Measurements from ENCODE around the gene MYOZ3. TPM values are rescaled to one million over a fixed set of nuclear protein-coding genes. Genes with fewer than 3 reads are reported as not detected.

The MYOZ3 gene
- total RNA-seq, 2 donors from 2014 or later: 0.06 to 0.21 TPM

DNA sequence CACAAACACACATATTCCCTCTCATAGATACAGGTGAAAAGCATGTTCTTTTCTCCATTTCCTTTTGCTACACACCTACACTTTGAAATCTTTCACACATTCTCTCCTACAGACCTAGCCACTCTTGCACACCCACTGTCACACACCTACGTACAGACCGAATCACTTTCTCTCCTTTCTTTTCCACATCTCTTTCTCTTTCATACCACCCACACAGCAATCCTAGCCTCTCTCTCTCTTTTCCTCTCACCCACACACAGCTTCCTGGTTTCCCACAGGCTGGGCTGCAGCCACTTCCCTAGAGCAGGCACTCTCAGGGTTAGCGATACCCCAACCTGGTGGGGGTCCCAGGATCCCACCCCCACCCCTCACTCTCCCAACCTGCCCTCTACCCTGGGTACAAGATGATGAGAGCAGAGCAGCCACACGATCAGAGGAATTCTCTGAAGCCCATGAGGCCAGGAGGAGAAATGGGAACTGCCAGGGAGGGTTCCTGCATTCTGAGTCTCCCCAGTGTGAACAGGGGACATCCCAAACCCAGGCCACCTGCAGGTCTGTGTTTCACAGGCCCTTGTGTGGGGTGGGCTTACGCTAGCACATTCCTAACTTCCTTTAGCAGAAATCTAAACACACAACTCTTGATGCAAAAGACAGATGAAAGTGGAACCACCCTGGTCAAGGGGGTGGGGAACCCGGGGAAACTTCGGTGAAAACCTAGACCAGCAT lies 37.7 kb upstream of the MYOZ3 start:
- Mint-ChIP-seq H3K27ac (no peak overlapping the region), H3K4me3 (peak overlapping the region; percentile 74), H3K4me1 (peaks cover 16% of the 10 kb centered on the region), H3K9me3 (no peaks in the 10 kb centered on the region), H3K27me3 (peaks cover 12% of the 10 kb centered on the region), H3K36me3 (ENCODE audit: low read depth) (no peaks in the 10 kb centered on the region)
- peak; percentile 22 for ATAC-seq (replicated peaks)

DNA sequence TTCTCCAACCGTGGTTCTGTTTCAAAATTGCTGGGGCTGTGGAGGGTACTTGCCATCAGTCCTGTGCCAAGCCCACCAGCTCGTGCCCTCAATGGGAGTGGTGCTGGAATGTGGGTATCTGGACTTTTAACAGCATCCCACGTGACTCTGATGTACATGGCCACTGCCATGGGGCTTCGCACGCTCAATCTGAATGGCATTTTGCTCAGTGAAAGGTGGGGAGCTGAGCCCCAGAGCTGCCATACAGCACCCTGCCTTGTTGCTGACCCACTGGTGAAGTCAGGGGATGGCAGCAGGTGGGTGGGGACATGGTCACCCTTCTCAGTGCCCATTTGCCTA lies 37.2 kb upstream of the MYOZ3 start:
- H3K36me3 Mint-ChIP-seq (ENCODE audit: low read depth): no peaks in the 10 kb centered on the region
- H3K9me3 Mint-ChIP-seq: no peaks in the 10 kb centered on the region
- H3K4me3 Mint-ChIP-seq: peak overlapping the region; percentile 74
- peak; percentile 4 for ATAC-seq (replicated peaks)
- H3K27ac Mint-ChIP-seq: peak overlapping the region; percentile 35
- H3K4me1 Mint-ChIP-seq: peaks cover 16% of the 10 kb centered on the region
- peaks cover 12% of the 10 kb centered on the region for H3K27me3 Mint-ChIP-seq

DNA sequence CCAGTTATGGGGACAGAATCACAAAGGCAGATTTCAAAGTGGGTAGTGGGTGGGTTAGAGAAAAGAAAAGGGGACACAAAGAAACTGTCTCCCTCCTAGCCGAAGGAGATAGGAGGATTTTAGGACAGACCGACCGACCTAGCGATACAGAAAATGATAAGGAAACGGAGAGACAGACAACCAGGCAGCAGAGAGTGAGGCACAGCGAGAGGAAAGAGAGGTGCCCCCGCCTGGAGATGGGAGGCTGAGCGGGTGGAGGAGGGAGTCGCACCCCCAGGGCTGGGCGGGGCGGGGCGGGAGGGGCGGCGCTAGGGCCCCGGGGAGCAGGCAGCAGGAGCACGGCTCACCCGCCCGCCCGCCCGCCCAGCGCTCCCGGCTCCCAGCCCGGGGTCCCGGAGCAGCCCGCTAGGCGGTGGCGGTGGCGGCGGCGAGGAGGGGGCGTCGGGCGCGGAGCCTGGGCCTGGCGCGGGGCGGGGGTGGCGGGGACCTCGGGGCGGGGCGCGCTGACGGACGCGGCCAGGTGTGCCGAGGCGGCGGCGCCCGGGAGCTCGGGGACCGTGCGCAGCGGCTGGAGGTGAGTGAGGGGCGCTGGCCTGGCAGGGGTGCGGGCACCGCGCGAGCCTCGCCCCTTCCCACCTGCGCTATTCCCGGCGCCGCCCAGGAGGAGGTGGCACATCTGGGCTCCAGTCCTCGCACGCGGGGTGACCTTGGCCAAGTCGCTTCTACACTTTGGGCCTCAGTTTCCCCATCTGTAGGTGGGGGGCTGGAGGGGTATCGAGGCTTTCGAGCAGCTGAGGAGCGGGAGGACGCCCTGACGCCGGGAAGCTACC lies 36.5 kb upstream of the MYOZ3 start:
- Mint-ChIP-seq H3K27me3 (peaks cover 12% of the 10 kb centered on the region), H3K27ac (peak overlapping the region; percentile 35), H3K4me1 (peaks cover 16% of the 10 kb centered on the region), H3K4me3 (peak overlapping the region; percentile 74), H3K9me3 (no peaks in the 10 kb centered on the region), H3K36me3 (ENCODE audit: low read depth) (no peaks in the 10 kb centered on the region)
- ATAC-seq (replicated peaks): peak; percentile 48

DNA sequence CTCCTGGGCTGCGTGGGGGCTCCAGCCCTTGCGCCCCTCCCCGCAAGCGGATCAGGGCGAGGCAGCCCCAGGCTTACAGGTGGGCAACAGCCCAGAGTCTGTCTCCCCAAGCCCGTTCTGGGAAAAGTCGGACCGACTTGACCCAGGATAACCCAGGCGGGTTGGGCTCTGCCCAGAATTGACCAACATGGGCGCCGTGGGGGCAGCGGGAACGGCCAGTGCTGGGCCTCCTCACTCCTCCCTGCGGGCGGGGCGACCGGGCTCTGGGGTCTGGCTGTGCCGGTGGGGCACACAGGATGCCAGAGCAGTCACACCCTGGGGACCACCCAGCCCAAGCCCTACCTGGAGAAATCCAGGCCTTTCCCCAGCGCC lies 35.9 kb upstream of the MYOZ3 start:
- no peak for ATAC-seq (replicated peaks)
- Mint-ChIP-seq H3K36me3 (ENCODE audit: low read depth) (no peaks in the 10 kb centered on the region), H3K27ac (no peak overlapping the region), H3K27me3 (peaks cover 12% of the 10 kb centered on the region), H3K9me3 (no peaks in the 10 kb centered on the region), H3K4me1 (peaks cover 16% of the 10 kb centered on the region), H3K4me3 (no peak overlapping the region)

DNA sequence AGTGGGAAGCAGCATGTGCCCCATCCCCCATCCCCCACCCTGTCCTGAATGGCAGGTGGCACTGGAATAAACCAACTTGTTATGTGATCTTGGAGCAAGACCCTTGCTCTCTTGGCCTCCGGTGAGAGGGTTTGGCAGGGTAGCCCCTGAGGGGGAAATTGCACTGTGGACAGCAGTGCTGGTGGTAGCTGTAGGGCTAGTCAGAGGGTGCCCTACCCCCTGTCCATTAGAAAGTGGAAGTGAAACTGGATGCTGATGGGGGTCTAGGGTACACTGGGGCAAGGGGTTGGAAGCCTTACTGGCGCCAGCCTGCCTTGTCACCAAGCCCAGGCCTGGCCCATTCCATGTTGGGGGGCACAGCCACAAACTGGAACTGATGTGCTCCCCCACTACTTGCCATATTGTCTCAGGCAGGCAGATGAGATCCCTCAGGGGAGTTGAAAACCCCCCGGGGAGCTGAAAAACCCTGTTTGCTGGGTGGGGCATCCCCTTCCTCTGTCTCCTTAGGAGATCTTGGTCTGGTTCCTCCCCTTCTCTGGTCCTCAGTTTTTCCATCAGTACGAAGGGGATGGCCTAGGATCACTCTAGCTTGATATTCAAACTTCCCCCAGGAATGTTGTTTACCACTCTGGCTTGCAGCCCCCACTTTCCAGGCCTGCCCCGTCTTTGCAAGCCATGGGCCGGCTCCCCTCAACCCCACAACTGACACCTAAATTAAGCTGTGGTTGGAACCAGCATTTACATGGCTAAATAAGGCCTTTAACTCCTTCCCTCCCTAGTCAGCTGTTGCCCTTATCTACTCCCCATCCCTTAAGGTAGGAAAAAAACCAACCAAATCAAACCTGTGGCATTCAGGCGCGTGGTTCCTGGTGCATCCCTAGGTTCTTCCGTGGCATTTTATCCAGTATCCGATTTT lies 35.0 kb upstream of the MYOZ3 start:
- H3K4me3 Mint-ChIP-seq: no peak overlapping the region
- no peak for ATAC-seq (replicated peaks)
- no peaks in the 10 kb centered on the region for H3K36me3 Mint-ChIP-seq (ENCODE audit: low read depth)
- H3K4me1 Mint-ChIP-seq: peaks cover 16% of the 10 kb centered on the region
- no peak overlapping the region for H3K27ac Mint-ChIP-seq
- H3K9me3 Mint-ChIP-seq: no peaks in the 10 kb centered on the region
- H3K27me3 Mint-ChIP-seq: peaks cover 12% of the 10 kb centered on the region

DNA sequence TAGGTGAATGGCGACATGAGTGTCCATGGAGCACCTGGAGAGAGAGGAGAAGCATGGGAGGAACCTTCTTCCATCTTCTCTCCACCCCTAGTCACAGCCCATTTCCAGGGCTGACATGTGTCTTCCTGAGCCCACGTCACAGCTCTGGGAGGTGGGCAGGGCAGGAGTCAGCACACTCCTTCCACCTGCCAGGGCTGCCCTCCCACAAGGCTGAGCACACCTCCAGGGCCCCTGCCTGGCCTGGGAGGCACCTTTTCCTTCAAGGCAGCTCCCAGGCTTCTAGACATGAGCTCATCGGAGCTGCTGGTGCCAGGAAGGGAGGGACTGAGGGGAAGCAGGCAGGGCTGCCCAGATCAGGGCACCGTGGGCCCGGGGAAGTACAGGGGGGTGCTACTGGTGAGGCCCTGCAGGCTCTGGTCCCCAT lies 34.2 kb upstream of the MYOZ3 start:
- Mint-ChIP-seq H3K27me3 (peaks cover 12% of the 10 kb centered on the region), H3K36me3 (ENCODE audit: low read depth) (no peaks in the 10 kb centered on the region), H3K4me1 (peaks cover 16% of the 10 kb centered on the region), H3K27ac (no peak overlapping the region), H3K9me3 (no peaks in the 10 kb centered on the region), H3K4me3 (no peak overlapping the region)
- ATAC-seq (replicated peaks): no peak

DNA sequence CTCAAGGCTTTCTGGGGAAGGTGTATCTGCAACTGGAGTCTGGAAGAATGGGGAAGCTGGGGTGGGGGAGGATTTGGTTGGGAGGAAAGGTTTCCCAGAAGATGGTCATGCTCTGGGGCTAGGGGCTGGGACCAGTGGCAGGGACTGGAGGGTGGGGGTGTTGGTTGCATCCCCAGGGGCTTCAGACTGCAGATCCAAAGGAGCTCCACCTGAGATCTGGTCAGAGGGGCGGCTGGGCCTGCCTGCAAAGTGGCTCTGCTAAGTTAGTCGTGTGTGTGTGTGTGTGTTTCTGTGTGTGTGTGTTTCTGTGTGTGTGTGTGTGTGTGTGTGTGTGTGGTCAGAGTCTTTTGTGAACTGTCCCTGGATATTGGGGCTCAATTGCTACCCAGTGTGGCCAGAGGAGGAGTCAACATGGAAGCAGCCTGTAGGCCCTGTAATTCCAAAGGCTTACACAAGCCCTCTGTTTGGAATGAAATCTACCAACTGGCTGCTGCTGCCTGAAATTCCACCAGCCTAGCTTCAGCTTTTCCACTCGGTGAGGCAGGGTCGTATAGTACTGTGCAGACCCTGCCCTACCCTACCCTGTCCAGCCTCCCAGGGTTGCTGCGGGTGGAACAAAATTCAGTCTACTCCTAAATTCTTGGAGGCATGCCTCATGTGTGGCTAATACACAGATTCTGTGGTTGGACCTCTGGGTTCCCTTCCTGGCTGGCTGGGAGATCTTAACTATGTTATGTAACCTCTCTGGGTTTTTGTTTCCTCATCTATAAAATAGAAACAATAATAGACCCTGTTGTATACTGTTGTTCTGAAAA lies 33.1 kb upstream of the MYOZ3 start:
- Mint-ChIP-seq H3K9me3 (no peaks in the 10 kb centered on the region), H3K36me3 (ENCODE audit: low read depth) (no peaks in the 10 kb centered on the region), H3K4me3 (no peak overlapping the region), H3K4me1 (peaks cover 13% of the 10 kb centered on the region), H3K27ac (no peak overlapping the region), H3K27me3 (peaks cover 12% of the 10 kb centered on the region)
- no peak for ATAC-seq (replicated peaks)

DNA sequence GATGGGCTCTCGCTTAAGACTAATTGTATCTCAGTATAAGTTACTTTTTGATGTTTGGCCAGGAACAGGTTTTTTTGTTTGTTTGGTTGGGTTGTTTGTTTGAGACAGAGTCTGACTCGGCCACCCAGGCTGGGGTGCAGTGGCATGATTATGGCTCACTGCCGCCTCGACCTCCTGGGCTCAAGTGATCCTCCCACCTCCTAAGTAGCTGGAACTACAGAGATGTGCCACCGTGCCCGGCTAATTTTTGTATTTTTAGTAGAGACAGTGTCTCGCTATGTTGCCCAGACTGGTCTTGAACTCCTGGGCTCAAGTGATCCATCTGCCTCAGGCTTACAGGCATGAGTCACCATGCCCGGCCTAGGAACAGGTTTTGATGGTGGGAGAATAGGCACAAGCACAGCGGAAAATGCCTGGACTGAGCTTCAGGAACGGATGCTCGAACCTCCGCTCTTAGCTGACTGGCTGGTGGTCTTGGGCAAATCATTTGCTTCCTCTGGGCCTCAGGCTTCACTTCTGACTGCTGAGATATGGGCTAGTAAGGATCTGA lies 32.0 kb upstream of the MYOZ3 start:
- no peak overlapping the region for H3K27ac Mint-ChIP-seq
- no peak for ATAC-seq (replicated peaks)
- H3K4me1 Mint-ChIP-seq: peaks cover 5% of the 10 kb centered on the region
- peaks cover 10% of the 10 kb centered on the region for H3K27me3 Mint-ChIP-seq
- H3K9me3 Mint-ChIP-seq: no peaks in the 10 kb centered on the region
- no peaks in the 10 kb centered on the region for H3K36me3 Mint-ChIP-seq (ENCODE audit: low read depth)
- H3K4me3 Mint-ChIP-seq: no peak overlapping the region

DNA sequence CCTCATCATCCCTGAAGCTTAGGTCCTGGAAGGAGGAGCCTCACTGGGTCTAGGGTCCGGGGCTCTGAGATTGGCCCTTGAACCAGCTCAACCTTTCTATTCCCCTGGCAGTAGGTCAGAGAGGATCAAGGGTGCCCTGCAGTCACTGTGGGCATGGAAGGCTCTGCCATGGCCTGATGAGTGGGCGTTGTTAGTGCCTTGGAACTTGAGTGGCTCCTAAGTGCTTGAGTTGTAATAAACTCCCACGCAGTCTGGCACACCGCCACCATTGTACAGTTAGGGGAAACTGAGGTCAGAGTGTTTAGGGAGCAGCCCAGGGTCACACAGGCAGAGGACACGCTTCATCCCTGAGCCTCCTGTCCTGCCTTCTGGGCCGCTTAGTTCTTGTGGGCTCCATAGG lies 31.0 kb upstream of the MYOZ3 start:
- no peak overlapping the region for H3K4me3 Mint-ChIP-seq
- H3K27ac Mint-ChIP-seq: no peak overlapping the region
- no peaks in the 10 kb centered on the region for H3K4me1 Mint-ChIP-seq
- H3K27me3 Mint-ChIP-seq: peaks cover 5% of the 10 kb centered on the region
- ATAC-seq (replicated peaks): no peak
- H3K36me3 Mint-ChIP-seq (ENCODE audit: low read depth): no peaks in the 10 kb centered on the region
- no peaks in the 10 kb centered on the region for H3K9me3 Mint-ChIP-seq

DNA sequence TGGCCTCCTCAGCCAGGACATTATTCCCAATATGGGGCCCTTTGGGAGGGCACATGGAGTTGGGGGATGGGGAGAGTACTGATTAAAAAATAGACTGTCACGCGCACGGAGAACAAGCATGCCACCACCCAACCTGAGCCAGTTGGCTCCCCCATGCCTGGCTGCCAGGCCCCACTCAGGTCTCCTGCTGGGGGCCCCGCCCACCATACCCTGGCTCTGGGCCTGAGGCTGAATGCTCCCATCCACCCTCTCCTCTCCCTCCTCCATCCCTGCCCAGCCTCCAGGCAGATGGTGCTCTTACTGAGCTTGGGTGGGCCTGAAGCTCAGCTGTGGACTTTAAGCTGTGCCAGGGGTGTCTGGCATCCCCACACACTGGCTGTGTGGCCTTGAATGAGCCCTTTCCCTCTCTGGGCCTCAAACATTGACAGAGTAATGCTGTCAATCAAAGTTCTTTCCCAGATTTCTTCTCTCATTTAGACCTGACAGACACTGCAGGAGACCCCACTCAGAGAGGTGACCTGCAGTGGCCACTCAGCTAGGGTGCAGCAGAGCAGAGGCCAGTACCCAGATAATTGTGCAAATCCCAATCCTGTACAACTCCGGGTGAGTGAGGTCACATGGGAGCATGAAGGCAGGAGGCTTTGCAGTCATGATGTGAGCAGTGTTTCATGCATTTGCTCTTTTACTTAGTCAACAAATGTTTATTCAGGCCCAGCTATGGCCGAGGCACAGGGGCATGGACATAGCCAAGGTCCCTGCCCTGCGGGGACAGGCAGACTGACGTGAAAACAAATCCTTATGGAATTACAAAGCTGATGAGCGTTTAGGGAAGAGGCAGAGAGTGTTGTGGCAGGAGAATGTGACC lies 30.4 kb upstream of the MYOZ3 start:
- Mint-ChIP-seq H3K36me3 (ENCODE audit: low read depth) (no peaks in the 10 kb centered on the region), H3K4me3 (no peak overlapping the region), H3K27me3 (peaks cover 5% of the 10 kb centered on the region), H3K27ac (no peak overlapping the region), H3K4me1 (no peaks in the 10 kb centered on the region), H3K9me3 (no peaks in the 10 kb centered on the region)
- no peak for ATAC-seq (replicated peaks)

DNA sequence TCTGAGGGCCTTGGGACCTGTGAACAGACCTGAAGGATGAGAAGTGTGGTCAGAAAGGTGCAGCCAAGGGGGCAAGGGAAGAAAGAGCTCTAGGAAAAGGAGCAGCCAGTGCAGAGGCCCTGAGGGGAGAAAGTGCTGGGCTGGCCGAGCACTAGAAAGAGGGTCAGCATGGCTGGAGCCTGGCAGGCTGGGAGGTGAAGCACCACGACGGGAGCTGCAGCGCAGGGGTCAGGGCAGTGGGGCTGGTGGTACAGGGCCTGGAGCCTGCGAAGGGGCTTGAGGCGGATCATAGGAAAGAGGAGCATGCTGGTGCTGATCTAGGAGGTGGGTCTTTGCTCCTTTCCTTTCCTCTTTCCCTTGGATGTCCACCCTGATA lies 29.7 kb upstream of the MYOZ3 start:
- Mint-ChIP-seq H3K36me3 (ENCODE audit: low read depth) (no peaks in the 10 kb centered on the region), H3K4me1 (no peaks in the 10 kb centered on the region), H3K27ac (no peak overlapping the region), H3K9me3 (no peaks in the 10 kb centered on the region), H3K4me3 (no peak overlapping the region), H3K27me3 (peaks cover 4% of the 10 kb centered on the region)
- no peak for ATAC-seq (replicated peaks)

DNA sequence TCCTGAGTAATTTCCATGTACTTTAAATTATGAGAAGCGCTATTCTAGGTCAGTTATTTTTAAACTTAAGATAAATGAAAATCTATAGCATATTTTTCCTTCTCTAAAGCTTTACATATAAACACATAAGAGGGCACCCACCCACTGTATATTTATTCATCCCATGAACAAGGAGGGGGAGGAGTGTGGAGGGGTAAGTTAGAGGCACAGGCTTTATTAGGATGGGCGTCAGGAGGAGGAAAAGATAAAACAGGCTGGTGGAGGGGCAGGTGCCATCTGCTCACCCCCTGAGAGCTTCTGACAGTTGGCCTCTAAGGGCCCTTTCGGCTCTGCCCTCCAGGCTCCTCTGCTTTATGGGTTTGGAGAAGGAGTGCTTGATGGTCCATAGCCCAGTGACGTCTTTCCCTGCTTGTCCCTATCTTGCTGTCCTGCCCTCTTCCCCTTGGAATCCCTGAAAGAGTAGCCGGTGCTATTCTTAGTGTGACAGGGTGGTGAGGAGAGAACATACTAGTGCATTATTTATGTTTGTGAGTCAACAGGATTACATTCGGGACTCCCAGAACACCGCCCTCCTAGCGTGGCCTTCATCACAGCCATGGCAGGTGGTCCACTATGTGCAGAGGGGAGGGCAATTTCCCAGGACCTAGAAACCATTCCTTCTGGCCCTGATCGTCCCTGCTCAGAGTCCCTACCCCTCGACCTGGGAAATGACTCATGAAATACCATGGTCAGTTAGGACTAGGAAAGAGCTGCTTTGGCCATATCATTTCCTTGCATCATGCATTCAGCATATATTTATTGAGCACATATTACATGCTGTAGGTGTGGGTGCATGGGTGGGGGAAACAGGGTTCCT lies 28.5 kb upstream of the MYOZ3 start:
- H3K27ac Mint-ChIP-seq: no peak overlapping the region
- H3K4me1 Mint-ChIP-seq: no peaks in the 10 kb centered on the region
- no peak overlapping the region for H3K4me3 Mint-ChIP-seq
- H3K27me3 Mint-ChIP-seq: peaks cover 8% of the 10 kb centered on the region
- H3K36me3 Mint-ChIP-seq (ENCODE audit: low read depth): no peaks in the 10 kb centered on the region
- no peaks in the 10 kb centered on the region for H3K9me3 Mint-ChIP-seq
- no peak for ATAC-seq (replicated peaks)
